Measurements from ENCODE around the gene ASCL2.

ASCL2 gene

GRCh38 chr11:2270322-2271076 lies at the start of gene ASCL2:
Gene ASCL2 (minus strand): TSS chr11:2270588. CDS start chr11:2270332, 256 bp downstream.
- DNase-seq = no peak

GRCh38 chr11:2319791-2320472 lies 49.5 kb upstream of the ASCL2 start:
- no peak for DNase-seq

GRCh38 chr11:2318707-2319106 lies 48.3 kb upstream of the ASCL2 start:
- DNase-seq = no peak

- DNase-seq = no peak
Observed at GRCh38 chr11:2318123-2318522, 47.7 kb upstream of the ASCL2 start.

- DNase-seq = no peak
Observed at GRCh38 chr11:2317354-2318050, 47.1 kb upstream of the ASCL2 start.

GRCh38 chr11:2316963-2317244 lies 46.5 kb upstream of the ASCL2 start:
- no peak for DNase-seq

- no peak for DNase-seq
Observed at GRCh38 chr11:2316169-2316962, 46.0 kb upstream of the ASCL2 start.

- no peak for DNase-seq
Observed at GRCh38 chr11:2315395-2316168, 45.2 kb upstream of the ASCL2 start.

- peak; percentile 96 for DNase-seq
Observed at GRCh38 chr11:2314525-2315394, 44.4 kb upstream of the ASCL2 start.

- DNase-seq = no peak
Observed at GRCh38 chr11:2314136-2314524, 43.7 kb upstream of the ASCL2 start.

- DNase-seq = no peak
Observed at GRCh38 chr11:2313051-2313951, 42.9 kb upstream of the ASCL2 start.

- DNase-seq = no peak
Observed at GRCh38 chr11:2312232-2313042, 42.0 kb upstream of the ASCL2 start.

- DNase-seq = no peak
Observed at GRCh38 chr11:2311353-2312133, 41.2 kb upstream of the ASCL2 start.

GRCh38 chr11:2310786-2311352 lies 40.5 kb upstream of the ASCL2 start:
- no peak for DNase-seq

- DNase-seq = no peak
Observed at GRCh38 chr11:2310073-2310785, 39.8 kb upstream of the ASCL2 start.

GRCh38 chr11:2309251-2310072 lies 39.1 kb upstream of the ASCL2 start:
- DNase-seq = no peak

- no peak for DNase-seq
Observed at GRCh38 chr11:2308713-2309112, 38.3 kb upstream of the ASCL2 start.

Data from NCI-H1092 (cell line).